ENCODE results near the gene MRPL24.
"Not testable (repeated sequence)": the region's sequence is repeated elsewhere in the genome, so short reads cannot be mapped to it uniquely, and the experiment has no call there.

Gene MRPL24

DNA sequence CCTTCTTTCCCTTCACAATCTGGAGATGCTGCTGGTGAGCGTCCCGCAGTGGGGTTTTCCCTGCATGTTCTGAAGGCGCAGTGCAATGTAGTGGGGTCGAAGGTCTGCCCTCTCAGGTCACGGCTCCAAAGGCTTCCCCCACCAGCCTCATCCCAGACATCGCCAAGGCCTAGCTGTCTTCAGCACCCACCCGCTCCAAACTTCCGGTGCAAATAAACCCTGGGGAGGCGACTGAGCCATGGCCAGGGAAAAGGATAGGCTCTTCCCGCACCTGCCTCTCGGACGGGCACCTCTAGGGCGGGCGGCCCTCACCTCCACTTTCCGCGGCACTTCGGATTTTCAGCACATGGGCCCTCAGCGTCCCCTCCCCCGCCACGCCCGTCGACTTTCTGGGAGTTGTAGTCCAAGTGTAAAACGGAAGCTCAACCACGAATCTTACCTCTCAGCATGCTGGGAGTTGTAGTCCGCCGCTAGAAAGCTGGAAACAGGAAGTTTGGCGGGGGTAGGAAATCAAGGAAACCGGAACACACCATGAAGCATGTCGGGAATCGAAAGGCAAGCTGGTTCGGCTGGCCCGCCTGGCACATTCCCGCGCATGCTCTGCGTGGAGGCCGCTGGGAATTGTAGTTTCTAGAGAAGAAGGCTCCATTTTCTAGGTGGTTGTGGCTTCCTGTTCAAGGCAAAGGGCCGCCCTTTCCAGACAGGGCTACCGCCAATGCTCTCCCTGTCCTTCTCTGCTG lies at the start of gene MRPL24:
Gene MRPL24, minus strand, starts transcription at position 348 of the 740 bp plus-strand sequence. CDS start 2,384 bp downstream, outside the sequence.
- DNase-seq: peak; percentile 99

DNA sequence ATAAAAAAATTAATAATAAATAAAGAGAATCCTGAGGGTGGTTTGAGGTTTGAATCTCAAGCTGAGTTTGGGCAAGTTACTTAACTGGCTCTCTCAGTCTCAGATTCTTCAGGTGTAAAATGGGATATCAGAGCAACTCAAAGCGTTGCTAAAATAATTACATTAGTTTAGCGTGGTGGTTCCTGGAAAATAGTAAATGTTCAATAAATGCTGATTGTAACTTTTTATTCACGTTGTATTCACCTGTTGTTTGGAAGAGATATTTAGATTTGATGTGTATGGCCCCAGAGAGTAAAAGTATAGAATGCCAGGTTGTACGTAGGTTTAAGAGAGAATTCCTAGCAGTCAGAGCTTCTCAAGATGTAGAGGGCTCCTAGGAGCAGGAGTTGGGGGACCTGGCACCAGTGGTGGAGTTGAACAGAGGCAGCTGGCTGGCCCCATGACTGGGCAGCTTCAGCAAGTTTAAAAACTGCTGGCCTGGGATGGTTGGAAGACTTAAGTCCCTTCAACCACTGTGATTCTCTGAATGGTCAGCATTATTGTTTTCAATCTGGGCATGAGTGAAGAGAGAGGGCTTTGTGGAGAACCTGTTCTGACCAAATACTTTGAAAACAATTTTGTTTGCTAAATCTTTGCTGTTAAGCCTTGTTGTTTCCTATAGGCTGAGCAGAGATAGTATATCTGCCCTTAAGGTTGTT lies 48.9 kb upstream of the MRPL24 start:
- no peak for DNase-seq

DNA sequence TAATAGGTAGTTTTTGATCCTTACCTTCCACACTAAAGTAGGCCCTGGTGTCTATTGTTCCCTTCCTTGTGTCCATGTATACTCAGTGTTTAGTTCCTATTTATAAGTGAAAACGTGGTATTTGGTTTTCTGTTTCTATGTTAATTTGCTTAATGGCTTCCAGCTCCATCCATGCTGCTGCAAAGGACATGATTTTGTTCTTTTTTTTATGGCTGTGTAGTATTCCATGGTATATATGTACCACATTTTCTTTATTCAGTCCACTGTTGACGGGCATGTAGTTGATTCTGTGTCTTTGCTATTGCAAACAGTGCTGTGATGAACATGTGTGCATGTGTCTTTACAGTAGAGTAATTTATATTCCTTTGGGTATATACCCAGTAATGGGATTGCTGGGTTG lies 47.2 kb upstream of the MRPL24 start:
- no peak for DNase-seq

- no peak for DNase-seq
Observed at GRCh38 chr1:156786640-156787039, 45.8 kb upstream of the MRPL24 start.

DNA sequence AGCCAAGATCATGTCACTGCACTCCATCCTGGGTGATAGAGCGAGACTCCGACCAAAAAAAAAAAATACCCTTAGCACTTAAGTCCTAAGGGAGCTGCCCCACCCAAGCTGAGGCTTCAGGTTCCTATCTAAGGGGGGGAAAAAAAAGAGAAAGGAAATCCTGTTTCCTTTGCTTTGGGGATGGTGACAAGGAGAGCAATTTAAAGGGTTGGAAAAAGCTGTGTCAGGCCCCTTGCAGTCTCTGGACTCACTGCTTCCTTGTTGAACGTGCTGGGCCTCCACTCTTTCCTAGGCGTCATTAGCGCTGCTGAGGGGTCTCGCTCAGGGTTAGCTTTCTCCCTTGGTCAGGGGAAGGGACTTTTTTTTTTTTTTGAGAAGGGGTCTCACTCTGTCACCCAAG lies 44.6 kb upstream of the MRPL24 start:
- DNase-seq: no peak

GRCh38 chr1:156781585-156782186 lies 40.8 kb upstream of the MRPL24 start:
- no peak for DNase-seq

- no peak for DNase-seq
Observed at GRCh38 chr1:156777573-156777972, 36.7 kb upstream of the MRPL24 start.

DNA sequence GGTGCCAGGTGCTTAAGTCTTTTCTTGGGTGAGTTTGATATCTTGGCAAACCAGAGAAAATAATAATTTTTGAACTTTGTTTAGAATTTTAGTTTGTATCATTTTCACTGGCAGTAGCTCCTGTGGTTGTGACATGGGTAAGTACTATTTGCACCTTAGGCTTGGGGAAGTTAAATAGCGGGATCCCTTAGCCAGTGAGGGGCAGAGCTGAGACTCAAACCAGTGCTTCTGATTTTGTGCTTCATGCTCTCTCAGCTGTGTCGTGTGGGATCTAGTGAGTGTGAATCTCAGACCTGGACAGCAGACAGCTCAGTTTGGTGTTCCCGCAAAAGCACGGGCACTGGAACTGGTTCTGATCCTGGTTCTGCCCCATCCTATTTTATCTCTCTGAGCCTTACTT lies 36.1 kb upstream of the MRPL24 start:
- no peak for DNase-seq

GRCh38 chr1:156775799-156776198 lies 34.9 kb upstream of the MRPL24 start:
- DNase-seq: no peak

- no peak for DNase-seq
Observed at GRCh38 chr1:156773607-156774006, 32.7 kb upstream of the MRPL24 start.

DNA sequence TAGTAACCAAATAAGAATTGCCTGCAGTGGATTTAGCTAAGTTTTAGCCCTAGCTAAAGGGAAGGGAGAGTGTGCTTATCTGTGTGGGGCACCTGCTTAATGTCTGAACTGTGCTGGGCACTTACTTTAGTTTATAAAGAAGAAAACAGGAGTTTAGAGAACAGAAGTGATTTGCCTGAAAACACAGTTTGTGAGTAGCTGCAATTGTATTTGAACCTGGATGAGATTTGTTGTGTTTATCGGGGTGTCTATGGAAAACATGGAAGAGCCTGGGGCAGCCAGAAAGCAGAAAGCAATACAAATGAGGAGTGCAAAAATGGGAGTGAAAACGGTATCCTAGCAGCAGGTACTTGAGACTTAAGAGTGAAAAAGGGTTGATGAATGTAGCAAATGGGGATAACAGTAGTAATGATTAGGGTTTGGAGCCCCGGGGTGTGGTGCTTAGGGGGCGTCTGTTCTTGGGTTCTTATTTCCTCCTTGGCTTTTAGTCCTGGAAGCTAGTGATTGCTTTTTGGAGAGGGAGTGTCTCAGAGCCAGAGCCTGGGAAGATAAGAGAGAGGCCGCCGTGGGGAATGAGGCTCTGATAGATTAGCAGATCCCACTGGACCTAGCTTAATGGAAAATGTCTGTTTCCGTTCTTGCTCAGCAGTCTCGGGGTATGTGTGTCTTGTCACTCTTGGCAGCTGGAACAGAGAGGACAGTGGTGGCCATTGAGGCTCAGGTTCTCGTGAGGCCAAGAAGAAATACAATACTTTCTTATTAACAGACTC lies 32.0 kb upstream of the MRPL24 start:
- DNase-seq: no peak

DNA sequence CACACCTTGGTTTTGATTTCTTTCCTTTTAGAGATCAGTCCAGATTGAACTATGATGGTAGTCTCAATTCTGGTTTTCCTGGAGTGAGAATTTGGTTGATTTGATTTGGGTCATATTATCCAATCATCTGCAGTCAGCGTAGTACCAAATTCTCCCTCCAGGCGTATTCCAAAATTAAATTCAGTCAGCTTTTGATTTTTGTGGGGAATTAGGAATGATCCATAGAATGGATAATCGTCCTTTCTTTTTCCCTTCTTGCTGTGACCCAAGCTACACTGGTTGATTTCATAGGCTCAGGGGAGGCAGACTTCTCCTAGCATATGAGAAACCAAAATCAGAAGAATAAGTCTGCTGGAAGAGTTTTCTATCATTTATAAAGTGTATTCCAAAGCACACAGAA lies 31.3 kb upstream of the MRPL24 start:
- no peak for DNase-seq

DNA sequence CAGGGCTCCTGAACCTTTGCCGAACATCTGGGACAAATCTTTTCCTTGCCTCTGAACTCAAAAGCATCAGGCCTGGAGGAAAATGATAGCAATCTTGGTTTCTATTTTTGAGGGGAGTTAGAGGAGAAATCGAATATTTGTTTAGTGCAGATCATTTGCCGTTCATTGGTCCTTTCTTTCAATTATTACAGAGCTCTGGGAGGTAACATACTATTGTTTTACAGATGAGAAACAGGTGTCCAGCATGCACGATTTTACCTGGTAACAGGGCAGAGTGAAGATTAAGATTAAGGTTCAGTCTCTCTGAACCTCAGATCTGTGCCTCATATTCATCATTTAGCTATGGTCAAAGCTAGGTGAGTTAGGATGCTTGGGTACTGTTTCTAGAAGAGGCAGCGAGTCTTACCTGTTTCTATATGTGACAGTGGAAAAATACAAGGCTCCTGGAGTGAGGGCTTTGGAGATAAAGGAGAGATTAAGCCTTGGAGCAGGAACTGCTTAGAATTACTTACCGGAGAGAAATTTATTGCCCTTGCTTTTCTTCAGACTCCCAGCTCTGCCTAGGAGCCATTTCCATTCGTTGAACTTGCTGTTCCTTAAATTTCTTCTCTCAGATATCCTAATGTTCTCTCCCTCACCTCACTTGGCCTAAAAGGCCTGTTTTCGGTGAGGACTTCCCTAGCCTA lies 27.9 kb upstream of the MRPL24 start:
- no peak for DNase-seq

DNA sequence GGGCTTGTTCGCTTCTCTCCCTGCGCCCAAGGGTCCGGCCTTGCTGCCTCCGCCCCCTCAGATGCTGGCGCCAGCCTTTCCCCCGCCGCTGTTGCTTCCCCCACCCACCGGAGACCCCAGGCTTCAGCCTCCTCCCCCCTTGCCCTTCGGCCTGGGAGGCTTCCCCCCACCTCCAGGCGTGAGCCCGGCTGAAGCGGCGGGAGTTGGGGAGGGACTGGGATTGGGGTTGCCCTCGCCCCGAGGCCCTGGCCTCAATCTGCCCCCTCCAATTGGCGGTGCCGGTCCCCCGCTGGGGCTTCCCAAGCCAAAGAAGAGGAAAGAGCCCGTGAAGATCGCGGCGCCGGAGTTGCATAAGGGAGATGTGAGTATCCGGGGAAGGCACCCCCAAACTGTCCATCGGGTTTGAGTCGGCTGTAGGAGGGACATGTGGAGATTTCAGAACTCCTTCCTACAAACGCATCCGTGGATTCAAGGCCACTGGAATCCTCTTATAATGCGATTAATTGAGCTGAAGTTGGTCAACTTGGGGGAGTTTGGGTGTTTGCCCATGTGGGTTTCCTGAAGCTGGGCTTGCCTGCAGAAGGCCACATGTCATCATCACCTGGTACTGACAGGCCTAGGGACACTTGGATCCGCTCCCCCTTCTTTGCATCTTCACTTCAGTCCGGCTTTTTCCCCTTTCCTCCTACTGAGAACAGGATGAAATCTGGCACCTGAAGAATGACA lies 27.2 kb upstream of the MRPL24 start:
- peak; percentile 32 for DNase-seq

DNA sequence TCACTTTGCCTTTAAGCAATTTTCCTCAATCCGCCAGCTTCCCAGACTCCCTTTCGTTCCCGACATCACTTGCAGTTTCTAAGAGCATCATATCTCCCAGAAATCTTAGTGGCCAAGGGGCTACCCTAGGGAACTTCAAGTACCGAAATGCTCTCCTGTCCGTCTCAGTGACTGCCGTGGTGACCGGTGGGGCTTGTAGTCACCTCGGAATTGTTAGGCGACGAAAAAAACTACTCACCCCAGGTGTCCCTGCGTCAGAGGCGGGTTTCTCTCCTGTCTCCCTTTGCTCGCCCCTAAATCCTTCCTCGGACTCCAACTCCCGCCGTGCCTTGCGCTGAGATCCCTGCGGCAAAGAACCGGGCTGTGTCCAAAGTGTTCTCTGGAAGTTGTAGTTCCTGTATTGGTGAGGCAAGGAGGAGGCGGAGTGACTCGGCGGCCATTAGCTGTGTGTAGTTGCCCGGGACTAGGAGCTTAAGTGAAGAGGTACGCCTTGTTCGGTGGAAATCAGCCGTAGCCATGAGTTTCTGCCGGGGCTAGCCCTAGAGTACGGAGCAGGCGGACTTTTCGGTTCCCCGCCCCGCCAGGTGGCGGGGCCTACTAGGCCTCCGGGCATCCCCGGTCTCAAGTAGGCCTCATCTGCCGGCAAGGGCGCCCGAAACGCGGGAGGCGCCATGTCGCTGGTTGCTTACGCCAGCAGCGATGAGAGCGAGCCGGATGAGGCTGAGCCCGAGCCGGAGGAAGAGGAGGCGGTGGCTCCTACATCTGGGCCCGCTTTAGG lies 26.4 kb upstream of the MRPL24 start, which contains the start of gene PRCC:
Gene PRCC, plus strand, starts transcription at position 435 of the 778 bp plus-strand sequence. Its CDS starts 237 bp downstream, at position 672.
- DNase-seq: peak; percentile 99

DNA sequence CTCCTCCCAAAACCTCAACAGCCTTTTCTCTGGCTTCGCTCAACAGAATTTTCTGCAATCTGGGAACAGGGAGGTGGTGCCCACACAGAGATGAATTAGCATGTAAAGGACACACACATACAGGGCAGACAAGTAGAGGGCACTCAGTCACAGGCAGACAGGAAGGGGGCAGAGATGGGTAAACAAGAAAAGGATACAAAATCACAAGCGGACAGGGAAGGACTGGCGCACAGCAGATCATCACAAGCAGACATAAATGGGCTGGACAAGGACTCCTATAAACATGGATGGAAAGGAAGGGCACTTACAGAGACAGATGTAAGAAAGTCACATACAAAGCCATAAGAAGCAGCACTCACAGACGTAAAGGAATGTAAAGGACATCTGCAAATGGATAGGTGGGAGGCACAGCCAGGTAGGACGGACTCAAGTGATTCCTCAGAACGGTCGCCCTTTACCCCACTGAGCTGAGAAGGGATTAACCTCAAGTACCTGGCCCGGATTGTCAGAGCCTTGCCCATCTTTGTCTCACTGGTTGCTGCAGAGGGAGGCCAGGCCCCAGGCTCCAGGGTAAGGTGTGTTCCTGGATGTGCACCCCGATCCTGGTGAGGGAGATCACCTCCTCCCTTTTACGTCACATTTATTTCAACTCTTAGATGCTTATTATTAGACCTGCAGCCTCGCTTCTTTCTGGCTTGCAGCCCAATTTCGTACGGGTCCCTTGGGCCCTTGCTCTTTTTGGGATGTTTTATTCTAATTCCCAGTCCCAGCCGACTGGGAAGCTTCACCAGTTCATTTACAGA lies 25.6 kb upstream of the MRPL24 start:
- no peak for DNase-seq

GRCh38 chr1:156765666-156766065 lies 24.8 kb upstream of the MRPL24 start:
- DNase-seq: no peak

DNA sequence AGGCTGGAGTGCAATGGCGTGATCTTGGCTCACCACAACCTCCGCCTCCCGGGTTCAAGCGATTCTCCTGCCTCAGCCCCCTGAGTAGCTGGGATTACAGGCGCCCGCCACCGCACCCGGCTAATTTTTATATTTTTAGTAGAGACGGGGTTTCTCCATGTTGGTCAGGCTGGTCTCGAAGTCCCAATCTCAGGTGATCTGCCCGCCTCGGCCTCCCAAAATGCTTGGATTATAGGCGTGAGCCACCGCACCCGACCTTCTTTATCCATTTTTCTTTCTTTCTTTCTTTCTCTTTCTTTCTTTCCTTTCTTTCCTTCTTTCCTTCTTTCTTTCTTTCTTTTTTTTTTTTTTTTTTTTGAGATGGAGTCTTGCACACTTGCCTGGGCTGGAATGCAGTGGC lies 24.2 kb upstream of the MRPL24 start:
- DNase-seq: not testable (repeated sequence)

DNA sequence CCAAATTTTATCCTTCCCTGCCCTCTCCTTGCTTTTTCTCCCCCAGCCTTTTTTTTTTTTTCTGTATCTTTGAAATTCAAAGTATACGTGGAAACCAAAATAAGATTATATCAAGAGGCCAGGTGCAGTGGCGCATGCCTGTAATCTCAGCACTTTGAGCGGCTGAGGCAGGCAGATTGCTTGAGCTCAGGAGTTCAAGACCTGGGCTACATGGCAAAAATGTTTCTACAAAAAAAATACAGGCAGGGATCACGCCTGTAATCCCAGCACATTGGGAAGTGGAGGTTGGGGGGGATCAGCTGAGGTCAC lies 19.9 kb upstream of the MRPL24 start:
- DNase-seq: no peak

DNA sequence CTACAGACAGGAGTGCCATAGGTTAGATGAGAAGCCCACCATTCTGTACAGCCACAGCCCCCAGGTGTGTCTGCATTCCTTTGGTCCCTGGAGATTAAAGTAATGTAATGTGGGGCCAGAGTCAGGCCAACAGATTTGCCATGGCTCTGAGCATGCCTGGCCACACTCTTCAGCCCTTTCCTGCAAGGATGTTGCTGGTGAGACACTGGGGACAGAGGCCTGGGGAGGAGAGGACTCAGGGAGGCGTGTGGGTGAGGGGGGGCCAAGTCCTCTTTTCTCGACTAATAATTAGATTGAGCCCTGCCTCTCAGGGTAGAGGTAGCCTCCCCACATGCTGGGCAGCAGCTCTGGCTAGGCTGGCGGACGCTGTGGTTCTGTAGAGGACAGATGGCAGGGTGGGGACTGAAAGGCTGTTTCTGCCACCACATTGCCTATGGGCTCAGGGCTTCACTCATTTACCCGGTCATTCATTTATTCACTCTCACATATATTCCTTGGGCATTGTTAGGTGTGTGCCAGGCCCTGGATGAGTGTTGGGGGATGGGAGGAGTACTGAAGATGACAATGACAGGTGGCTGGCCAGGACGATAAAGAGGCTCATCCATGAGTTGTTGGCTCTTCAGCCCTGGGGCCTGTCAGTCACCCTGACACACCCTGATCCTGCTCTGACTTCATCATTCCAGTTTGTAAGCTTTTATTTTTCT lies 19.4 kb upstream of the MRPL24 start:
- DNase-seq: no peak

Data from CD4-positive, alpha-beta T cell treated with Interleukin-12 subunit alpha and Interleukin-12 subunit beta, for 1 hour (primary cell).